MM.1S (cell line): ENCODE measurements around the gene PPL.

Source experiments
- DNase-seq: peaks from one replicate; pipeline ENCODE4 v3.0.0-alpha.2; 2015
- H2AFZ ChIP-seq: fragments of 300-600 bp; sonication (generic); 2 replicates; pipeline ENCODE4 v1.6.0; 2016; ENCODE audit warnings: antibody characterized with exemption, low read length
- H3F3A ChIP-seq: fragments of 300-600 bp; sonication (generic); 2 replicates; pipeline ENCODE4 v1.6.1; 2016; ENCODE audit warnings: mild to moderate bottlenecking, antibody characterized with exemption, low read length, moderate library complexity, mixed read lengths; ENCODE audit not compliant: insufficient read depth
- H3K27ac ChIP-seq: fragments of 300-600 bp; sonication (generic); 2 replicates; pipeline ENCODE4 v1.5.1; 2016; ENCODE audit warnings: mild to moderate bottlenecking, low read length
- H3K27me3 ChIP-seq: fragments of 300-600 bp; sonication (generic); replicated peaks from 2 replicates; pipeline ENCODE4 v1.6.0; 2016; ENCODE audit warnings: low read length; ENCODE audit not compliant: insufficient read depth
- H3K36me3 ChIP-seq: fragments of 300-600 bp; sonication (generic); replicated peaks from 2 replicates; pipeline ENCODE4 v1.6.1; 2016; ENCODE audit warnings: mild to moderate bottlenecking, low read length, mixed read lengths; ENCODE audit not compliant: insufficient read depth
- H3K4me1 ChIP-seq: fragments of 300-600 bp; sonication (generic); 2 replicates; pipeline ENCODE4 v1.6.1; 2016; ENCODE audit warnings: low read length, mixed read lengths
- H3K4me2 ChIP-seq: fragments of 300-600 bp; sonication (generic); 2 replicates; pipeline ENCODE4 v1.6.0; 2016; ENCODE audit warnings: low read depth, low read length
- H3K4me3 ChIP-seq: fragments of 300-600 bp; sonication (generic); 2 replicates; pipeline ENCODE4 v1.5.1; 2016; ENCODE audit warnings: low read length, mixed read lengths
- H3K79me2 ChIP-seq: fragments of 300-600 bp; sonication (generic); 2 replicates; pipeline ENCODE4 v1.6.1; 2016; ENCODE audit warnings: mixed run types, low read length, mixed read lengths
- H3K9ac ChIP-seq: fragments of 300-600 bp; sonication (generic); 2 replicates; pipeline ENCODE4 v1.6.1; 2016; ENCODE audit warnings: low read length, mixed read lengths
- H3K9me2 ChIP-seq: fragments of 300-600 bp; sonication (generic); replicated peaks from 2 replicates; pipeline ENCODE4 v1.6.1; 2016; ENCODE audit warnings: mild to moderate bottlenecking, low read length, mixed read lengths; ENCODE audit not compliant: insufficient read depth
- H3K9me3 ChIP-seq: fragments of 300-600 bp; sonication (generic); replicated peaks from 2 replicates; pipeline ENCODE4 v1.6.1; 2016; ENCODE audit warnings: mild to moderate bottlenecking, low read length, mixed read lengths; ENCODE audit not compliant: insufficient read depth
- H4K20me1 ChIP-seq: fragments of 300-600 bp; sonication (generic); 2 replicates; pipeline ENCODE4 v1.6.1; 2016; ENCODE audit warnings: mild to moderate bottlenecking, low read length, moderate library complexity, mixed read lengths; ENCODE audit not compliant: insufficient read depth
- CTCF ChIP-seq: fragments of 300-600 bp; sonication (generic); IDR thresholded peaks from 2 replicates; pipeline ENCODE4 v1.5.1; 2016; ENCODE audit warnings: antibody characterized with exemption, low read length, mixed read lengths
- EZH2 ChIP-seq: fragments of 300-600 bp; sonication (generic); optimal IDR thresholded peaks from 2 replicates; pipeline ENCODE3; 2017; ENCODE audit warnings: low read depth, mild to moderate bottlenecking, antibody characterized with exemption, low read length, mixed read lengths
- EZH2phosphoT487 ChIP-seq: fragments of 300-600 bp; sonication (generic); IDR thresholded peaks from 2 replicates; pipeline ENCODE4 v1.6.1; 2018; ENCODE audit warnings: antibody characterized with exemption, low read length

The PPL gene

GRCh38 chr16:4859190-4859899 is 77.6 kb downstream of the PPL start:
- Histone ChIP-seq H3K27ac (no peak overlapping the region), H3K79me2 (peaks cover 48% of the 10 kb centered on the region), H4K20me1 (0 out of 2 replicates have a peak, but pooled peaks cover 4% of the 10 kb centered on the region), H3K4me2 (no peak overlapping the region), H3K4me3 (no peak overlapping the region), H3K36me3 (peaks cover 29% of the 10 kb centered on the region; the same call in 1 of the 2 replicates), H2AFZ (no peak overlapping the region), H3K9me3 (no peaks in the 10 kb centered on the region), H3K9me2 (no peaks in the 10 kb centered on the region), H3F3A (no peaks in the 10 kb centered on the region), H3K9ac (no peak overlapping the region), H3K27me3 (no peaks in the 10 kb centered on the region), H3K4me1 (no peaks in the 10 kb centered on the region)
- TF ChIP-seq CTCF (no peak), EZH2 (no peak), EZH2phosphoT487 (no peak)
- no peak for DNase-seq

- Histone ChIP-seq H3K4me1 (no peaks in the 10 kb centered on the region), H3K79me2 (peaks cover 45% of the 10 kb centered on the region), H4K20me1 (peaks cover 6% of the 10 kb centered on the region; the same call in 1 of the 2 replicates), H3K36me3 (peaks cover 24% of the 10 kb centered on the region; the same call in 1 of the 2 replicates), H3F3A (no peaks in the 10 kb centered on the region; the same call in 1 of the 2 replicates), H3K27ac (no peak overlapping the region), H3K4me2 (no peak overlapping the region), H3K4me3 (no peak overlapping the region), H3K27me3 (no peaks in the 10 kb centered on the region), H2AFZ (no peak overlapping the region), H3K9ac (no peak overlapping the region), H3K9me3 (no peaks in the 10 kb centered on the region), H3K9me2 (no peaks in the 10 kb centered on the region)
- TF ChIP-seq EZH2phosphoT487 = no peak
- no peak for TF ChIP-seq EZH2
- no peak for TF ChIP-seq CTCF
- DNase-seq = no peak
These were observed 81.1 kb downstream of the PPL start for GRCh38 chr16:4855804-4856203.

- no peak overlapping the region for H3K27ac ChIP-seq
- peaks cover 22% of the 10 kb centered on the region; the same call in 1 of the 2 replicates for H3K36me3 ChIP-seq
- no peaks in the 10 kb centered on the region; the same call in 1 of the 2 replicates for H3F3A ChIP-seq
- H3K79me2 ChIP-seq = peaks cover 46% of the 10 kb centered on the region
- H3K9me3 ChIP-seq = no peaks in the 10 kb centered on the region
- DNase-seq = no peak
- no peaks in the 10 kb centered on the region for H3K9me2 ChIP-seq
- H4K20me1 ChIP-seq = peaks cover 6% of the 10 kb centered on the region; the same call in 1 of the 2 replicates
- H3K27me3 ChIP-seq = no peaks in the 10 kb centered on the region
- no peaks in the 10 kb centered on the region for H3K4me1 ChIP-seq
- TF ChIP-seq EZH2phosphoT487 (no peak), CTCF (no peak), EZH2 (no peak)
- H3K4me2 ChIP-seq = no peak overlapping the region
- no peak overlapping the region for H3K4me3 ChIP-seq
- no peak overlapping the region for H3K9ac ChIP-seq
- no peak overlapping the region for H2AFZ ChIP-seq
These were observed 81.6 kb downstream of the PPL start for GRCh38 chr16:4855371-4855770.
